Prostate gland (tissue), 2 donors: ENCODE results near the gene GFRAL. TPM values are rescaled to one million over a fixed set of nuclear protein-coding genes. Genes with fewer than 3 reads are reported as not detected.

Experiments
- DNase-seq: peaks from one replicate; pipeline ENCODE4 v3.0.0-alpha.2; 2019; ENCODE audit warnings: low spot score
- H3K27ac ChIP-seq, 2 donors: fragments of 200-600 bp; sonication (generic); 2 replicates each; pipeline ENCODE4 v1.5.1; 2017 to 2019
- H3K27me3 ChIP-seq: fragments of 200-600 bp; sonication (generic); replicated peaks from 2 replicates; pipeline ENCODE4 v1.5.1; 2019; ENCODE audit not compliant: insufficient read depth
- H3K36me3 ChIP-seq, 2 donors: fragments of 200-600 bp; sonication (generic); 1 replicate in 1 of 2; 2 replicates in 1 of 2; pipeline versions ENCODE4 v1.5.1 to v1.8.1; 2017 to 2019
- H3K4me1 ChIP-seq: fragments of 200-600 bp; sonication (generic); replicated peaks from 2 replicates; pipeline ENCODE4 v1.5.1; 2019
- H3K4me3 ChIP-seq, 2 donors: fragments of 200-600 bp; sonication (generic); 2 replicates each; pipeline ENCODE4 v1.5.1; 2017 to 2019
- H3K9me3 ChIP-seq: fragments of 200-600 bp; sonication (generic); 2 replicates; pipeline ENCODE4 v1.5.1; 2017
- POLR2A ChIP-seq: fragments of 450-650 bp; IDR thresholded peaks from one replicate; pipeline ENCODE4 v1.6.1; 2016; ENCODE audit warnings: antibody characterized with exemption, mild to moderate bottlenecking
- POLR2AphosphoS5 ChIP-seq: sonication (generic); formaldehyde crosslinking; IDR thresholded peaks from one replicate; pipeline ENCODE4 v1.6.1; 2017; ENCODE audit warnings: antibody characterized with exemption
- WGBS: methylation state at CpG from one replicate; pipeline ENCODE4 v1.1.5; 2018; 5-methylcytosine and 5-hydroxymethylcytosine counted together
- intact Hi-C: fragments of 100-400 bp; cut with DNase I; formaldehyde crosslinking; loops from one replicate; pipeline ENCODE4 v1.14.2; 2022
- total RNA-seq, 2 donors: library from RNA; depleted of rRNA; stranded (reverse); fragments of >200 nt; gene quantifications; one replicate each; pipeline ENCODE4 v1.1.0, GENCODE V29; 2016
- TF ChIP-seq, protein P1 (sequence below), 4 experiments: fragments of 200-600 bp in 2 of 4; fragments of 450-650 bp in 2 of 4; sonication (generic) in 2 of 4; IDR thresholded peaks; 1 replicate in 3 of 4; 2 replicates in 1 of 4; pipeline ENCODE4 v1.5.1; 2016 to 2019; ENCODE audit warnings: antibody characterized with exemption in 4 of 4, mild to moderate bottlenecking in 2 of 4, moderate library complexity in 2 of 4

Gene GFRAL
- total RNA-seq, 2 donors from 2014 or later = not detected

DNA sequence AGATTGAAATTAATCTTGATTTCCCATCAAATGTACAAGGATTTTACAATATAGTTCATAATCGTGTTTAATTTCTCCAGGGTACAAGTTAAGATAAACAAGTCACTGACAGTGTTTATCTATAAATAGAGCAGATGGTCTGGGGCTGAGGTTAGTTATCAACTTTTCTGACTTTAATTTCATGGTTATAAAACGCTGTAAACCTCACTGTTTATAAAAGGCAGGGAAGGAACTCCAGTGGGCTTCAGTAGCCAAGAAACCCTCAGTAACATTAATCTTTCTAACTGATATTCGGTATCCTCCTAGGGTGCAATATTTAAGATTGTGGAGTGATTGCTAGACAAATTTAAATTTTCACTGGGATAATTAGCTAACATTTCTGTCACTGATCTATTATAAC is 68.6 kb downstream of the GFRAL start:
- no peak for DNase-seq
- TF ChIP-seq POLR2AphosphoS5 = no peak
- TF ChIP-seq, protein P1, sequence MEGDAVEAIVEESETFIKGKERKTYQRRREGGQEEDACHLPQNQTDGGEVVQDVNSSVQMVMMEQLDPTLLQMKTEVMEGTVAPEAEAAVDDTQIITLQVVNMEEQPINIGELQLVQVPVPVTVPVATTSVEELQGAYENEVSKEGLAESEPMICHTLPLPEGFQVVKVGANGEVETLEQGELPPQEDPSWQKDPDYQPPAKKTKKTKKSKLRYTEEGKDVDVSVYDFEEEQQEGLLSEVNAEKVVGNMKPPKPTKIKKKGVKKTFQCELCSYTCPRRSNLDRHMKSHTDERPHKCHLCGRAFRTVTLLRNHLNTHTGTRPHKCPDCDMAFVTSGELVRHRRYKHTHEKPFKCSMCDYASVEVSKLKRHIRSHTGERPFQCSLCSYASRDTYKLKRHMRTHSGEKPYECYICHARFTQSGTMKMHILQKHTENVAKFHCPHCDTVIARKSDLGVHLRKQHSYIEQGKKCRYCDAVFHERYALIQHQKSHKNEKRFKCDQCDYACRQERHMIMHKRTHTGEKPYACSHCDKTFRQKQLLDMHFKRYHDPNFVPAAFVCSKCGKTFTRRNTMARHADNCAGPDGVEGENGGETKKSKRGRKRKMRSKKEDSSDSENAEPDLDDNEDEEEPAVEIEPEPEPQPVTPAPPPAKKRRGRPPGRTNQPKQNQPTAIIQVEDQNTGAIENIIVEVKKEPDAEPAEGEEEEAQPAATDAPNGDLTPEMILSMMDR (IDR thresholded peaks at IDR 0.05) = no peak
- Histone ChIP-seq H3K4me1 (no peaks in the 10 kb centered on the region), H3K36me3 (no peaks in the 10 kb centered on the region), H3K27me3 (no peaks in the 10 kb centered on the region), H3K9me3 (no peaks in the 10 kb centered on the region), H3K4me3 (no peak overlapping the region), H3K27ac (no peak overlapping the region)
- intact Hi-C loops = no loop called here
- WGBS = 32% methylated on average over 3 of the region's 3 CpGs

DNA sequence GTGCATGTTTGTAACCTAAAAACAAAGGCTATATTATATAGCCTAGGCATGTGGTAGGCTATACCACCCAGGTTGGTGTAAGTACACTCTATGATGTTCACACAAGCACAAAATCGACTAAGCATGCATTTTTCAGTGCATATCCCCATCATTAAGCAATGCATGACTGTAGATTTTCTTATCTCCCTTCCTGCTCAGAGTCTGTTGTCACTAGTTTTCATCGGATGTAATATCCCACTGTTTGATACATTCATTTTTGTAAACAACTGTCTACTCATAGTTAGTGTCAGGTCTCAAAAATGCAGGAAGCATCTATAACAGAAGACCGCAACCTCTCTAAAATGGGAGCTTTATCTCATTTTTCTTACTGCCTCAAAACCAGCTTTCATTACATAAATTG is 70.7 kb downstream of the GFRAL start:
- Histone ChIP-seq H3K27me3 (no peaks in the 10 kb centered on the region), H3K4me1 (no peaks in the 10 kb centered on the region), H3K4me3 (no peak overlapping the region), H3K27ac (no peak overlapping the region), H3K9me3 (no peaks in the 10 kb centered on the region), H3K36me3 (no peaks in the 10 kb centered on the region)
- no peak for DNase-seq
- TF ChIP-seq POLR2AphosphoS5 (no peak), POLR2A (no peak)
- TF ChIP-seq, protein P1 (IDR thresholded peaks at IDR 0.05) = no peak
- intact Hi-C loops = no loop called here
- 66% methylated on average over 3 of the region's 3 CpGs for WGBS

DNA sequence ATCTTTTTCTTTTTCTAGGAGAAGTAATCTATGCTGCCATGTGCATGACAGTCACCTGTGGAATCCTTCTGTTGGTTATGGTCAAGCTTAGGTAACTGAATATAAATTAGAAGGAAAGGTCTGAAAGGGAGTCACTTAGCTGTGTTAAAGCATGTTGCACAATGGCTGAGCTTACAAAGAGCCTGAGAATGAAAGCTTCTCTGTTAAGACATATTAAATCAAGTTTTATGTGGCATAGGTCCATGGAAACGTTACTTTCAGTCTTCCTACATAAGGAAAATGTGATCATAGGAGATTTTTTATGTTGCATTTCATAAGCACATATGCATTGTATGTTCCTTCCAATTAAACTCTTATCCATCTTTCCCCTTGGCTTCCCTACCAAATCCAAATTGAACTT is 72.1 kb downstream of the GFRAL start:
- TF ChIP-seq POLR2AphosphoS5 (no peak), POLR2A (no peak)
- TF ChIP-seq, protein P1 (IDR thresholded peaks at IDR 0.05) = no peak
- Histone ChIP-seq H3K36me3 (no peaks in the 10 kb centered on the region), H3K27ac (no peak overlapping the region), H3K27me3 (no peaks in the 10 kb centered on the region), H3K9me3 (no peaks in the 10 kb centered on the region), H3K4me1 (no peaks in the 10 kb centered on the region), H3K4me3 (no peak overlapping the region)
- intact Hi-C loops = no loop called here
- no peak for DNase-seq
- 13% methylated on average over 1 of the region's 1 CpG for WGBS

DNA sequence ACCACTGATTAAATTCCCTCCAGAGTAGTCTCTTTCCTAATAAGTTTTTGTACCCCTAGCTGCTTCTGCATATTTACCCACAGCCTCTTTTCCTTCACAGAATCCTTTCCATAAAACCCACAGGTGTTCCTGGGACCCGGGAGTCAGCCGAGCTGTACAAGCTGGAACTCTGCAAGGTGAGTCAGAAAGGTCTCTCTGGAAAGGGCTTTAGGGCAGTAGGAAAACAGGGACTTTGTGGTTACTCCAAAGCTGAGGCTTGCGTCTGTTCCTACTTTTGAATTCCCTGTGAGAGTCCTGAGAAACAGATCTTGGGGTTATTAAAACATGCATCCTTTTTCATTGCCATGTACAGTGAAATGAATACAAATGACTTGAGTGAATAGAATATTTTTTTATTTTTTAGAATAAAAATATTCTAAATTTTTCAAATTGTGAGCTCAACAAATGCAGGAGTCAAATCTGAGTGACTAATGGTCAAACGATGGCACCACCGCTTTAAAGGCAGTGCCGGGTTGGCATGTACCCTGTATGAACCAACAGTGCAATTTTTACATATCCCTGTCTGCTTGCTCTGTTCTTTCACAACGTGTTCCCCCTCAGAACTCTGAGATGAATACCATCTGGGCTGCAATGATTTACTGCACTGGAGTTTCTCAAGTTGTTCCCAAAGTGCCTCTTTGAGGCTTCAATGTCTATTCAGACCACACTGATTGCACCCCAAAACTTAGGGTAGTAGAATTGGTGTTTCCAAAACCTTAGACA is 78.4 kb downstream of the GFRAL start:
- TF ChIP-seq, protein P1 (IDR thresholded peaks at IDR 0.05) = no peak
- no peak overlapping the region for H3K27ac ChIP-seq
- intact Hi-C loops = no loop called here
- H3K4me3 ChIP-seq = no peak overlapping the region
- no peak for DNase-seq
- H3K36me3 ChIP-seq = no peaks in the 10 kb centered on the region
- no peaks in the 10 kb centered on the region for H3K4me1 ChIP-seq
- H3K27me3 ChIP-seq = no peaks in the 10 kb centered on the region
- no peaks in the 10 kb centered on the region for H3K9me3 ChIP-seq
- 54% methylated on average over 7 of the region's 7 CpGs for WGBS

DNA sequence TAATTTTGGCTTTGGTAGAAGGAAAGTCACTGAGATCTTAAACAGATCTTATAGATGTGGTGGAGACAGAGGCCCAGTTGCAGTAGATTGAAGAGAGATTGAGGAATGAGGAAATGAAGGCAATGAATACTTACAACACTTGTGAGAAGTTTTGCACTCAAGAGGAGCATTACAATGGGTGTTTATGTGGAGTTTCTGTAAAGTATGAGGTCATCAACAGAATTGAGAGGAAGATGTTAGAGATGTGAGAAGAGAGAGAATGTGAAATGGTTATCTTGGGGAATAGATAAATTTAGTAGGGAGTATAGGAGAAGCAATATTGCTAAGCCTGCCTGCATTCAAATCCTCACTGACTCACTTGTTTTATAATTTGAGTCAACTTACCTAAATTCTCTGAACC is 83.4 kb downstream of the GFRAL start:
- no peak overlapping the region for H3K27ac ChIP-seq
- H3K27me3 ChIP-seq = no peaks in the 10 kb centered on the region
- no peak overlapping the region for H3K4me3 ChIP-seq
- intact Hi-C loops = no loop called here
- TF ChIP-seq POLR2A (no peak), POLR2AphosphoS5 (no peak)
- TF ChIP-seq, protein P1 (IDR thresholded peaks at IDR 0.05) = no peak
- H3K9me3 ChIP-seq = no peaks in the 10 kb centered on the region
- DNase-seq = no peak
- no peaks in the 10 kb centered on the region for H3K4me1 ChIP-seq
- no peaks in the 10 kb centered on the region for H3K36me3 ChIP-seq
